ENCODE measurements around the gene CNGB1. TPM values are rescaled to one million over a fixed set of nuclear protein-coding genes. Genes with fewer than 3 reads are reported as not detected.

CNGB1 gene
- polyA plus RNA-seq, 1 of the 3 experiments (the other 2 are of a cell fraction): 0.05 TPM

- no peak for TF ChIP-seq REST (IDR thresholded peaks at IDR 0.05; ENCODE audit: low read depth, low read length)
- no peak for TF ChIP-seq TCF12 (IDR thresholded peaks at IDR 0.05)
- TF ChIP-seq NRF1 (IDR thresholded peaks at IDR 0.05; ENCODE audit: low read depth, low read length): no peak
Measured at GRCh38 chr16:57938936-57939871, 31.7 kb downstream of the CNGB1 start (continued).

- TF ChIP-seq TEAD4 (IDR thresholded peaks at IDR 0.05; ENCODE audit: borderline replicate concordance, insufficient read depth): no peak
- TF ChIP-seq PBX3 (IDR thresholded peaks at IDR 0.05): no peak
- no peak for TF ChIP-seq ZBTB33 (IDR thresholded peaks at IDR 0.05; ENCODE audit: borderline replicate concordance, low read depth)
- no peak for TF ChIP-seq MXI1 (IDR thresholded peaks at IDR 0.05; ENCODE audit: low read depth, low read length)
- no peak for TF ChIP-seq RCOR1 (IDR thresholded peaks at IDR 0.05; ENCODE audit: low read length)
- TF ChIP-seq GABPA (IDR thresholded peaks at IDR 0.05; ENCODE audit: low read depth): no peak
- no peak for TF ChIP-seq CTCF (IDR thresholded peaks at IDR 0.05)
- TF ChIP-seq FOXM1 (IDR thresholded peaks at IDR 0.05; ENCODE audit: low read depth): no peak
- no peak for TF ChIP-seq TAF1 (IDR thresholded peaks at IDR 0.05; ENCODE audit: borderline replicate concordance, low read depth, low read length)
- TF ChIP-seq SIN3A (IDR thresholded peaks at IDR 0.05; ENCODE audit: borderline replicate concordance, low read depth, low read length): no peak
- TF ChIP-seq GATA2 (CRISPR knock-in tag; IDR thresholded peaks at IDR 0.05): no peak
- TF ChIP-seq MEF2A (IDR thresholded peaks at IDR 0.05; ENCODE audit: borderline replicate concordance, low read depth): no peak
- TF ChIP-seq JUND (IDR thresholded peaks at IDR 0.05): no peak
- TF ChIP-seq EZH2phosphoT487 (IDR thresholded peaks at IDR 0.05; ENCODE audit: borderline replicate concordance, low read depth): no peak
- no peak for TF ChIP-seq FOSL2 (IDR thresholded peaks at IDR 0.05; ENCODE audit: borderline replicate concordance, low read depth)
- no peak for TF ChIP-seq MAX (IDR thresholded peaks at IDR 0.05; ENCODE audit: low read depth)
- no peak for TF ChIP-seq NRF1 (IDR thresholded peaks at IDR 0.05; ENCODE audit: low read depth, low read length)
- no peak for TF ChIP-seq YY1 (IDR thresholded peaks at IDR 0.05; ENCODE audit: low read depth)
- no peaks in the 10 kb centered on the region for H3K9me3 ChIP-seq
- H3K4me3 ChIP-seq (ENCODE audit: low read depth in 2 of 2, low read length in 1 of 2): no peak overlapping the region
- no peak for DNase-seq
- no peak overlapping the region for H2AFZ ChIP-seq (ENCODE audit: low read depth)
- no peak overlapping the region for H3K9ac ChIP-seq
- no peak overlapping the region for H3K4me2 ChIP-seq
- no peaks in the 10 kb centered on the region for H3K36me3 ChIP-seq (replicated peaks in 1 of 2; ENCODE audit: control insufficient read depth in 1 of 2, insufficient read depth in 2 of 2, low read length in 1 of 2)
- CTCF ChIA-PET: interaction anchor here (1.0 to 1.6 kb wide), 3 partner anchors 9 to 48 kb away, joined by 3 read pairs; no protein-coding TSS in a partner anchor
- no peaks in the 10 kb centered on the region for H3F3A ChIP-seq (replicated peaks; ENCODE audit: insufficient read depth)
- H3K79me2 ChIP-seq (ENCODE audit: insufficient read depth): no peaks in the 10 kb centered on the region
- WGBS (ENCODE audit: low lambda C conversion rate): 100% methylated on average over 4 of the region's 6 CpGs
- POLR2A ChIA-PET: no interaction called here
- no peaks in the 10 kb centered on the region for H4K20me1 ChIP-seq (ENCODE audit: insufficient read depth)
- H3K27ac ChIP-seq (ENCODE audit: low read depth in 2 of 2, low read length in 1 of 2): no peak overlapping the region
- no peaks in the 10 kb centered on the region; the same call in 1 of the 2 replicates for H3K27me3 ChIP-seq (ENCODE audit: insufficient read depth)
- no peaks in the 10 kb centered on the region for H3K9me2 ChIP-seq
- H3K4me1 ChIP-seq (ENCODE audit: control insufficient read depth in 1 of 2, insufficient read depth in 2 of 2, low read depth in 1 of 2, low read length in 1 of 2): peaks cover 6 to 15% of the 10 kb centered on the region in 2 experiments; a peak in 2 of 4 replicates
Measured at GRCh38 chr16:57938484-57938883, 32.4 kb downstream of the CNGB1 start.

Measured in SK-N-SH (cell line).